Right atrium auricular region (tissue), 2 donors: Measurements from ENCODE around the gene FLNC. TPM values are rescaled to one million over a fixed set of nuclear protein-coding genes. Genes with fewer than 3 reads are reported as not detected.

ENCODE experiments used
- DNase-seq: peaks from one replicate; pipeline ENCODE4 v3.0.0-alpha.2; 2019; ENCODE audit warnings: low spot score
- H3K27ac ChIP-seq, 2 donors: fragments of 200-600 bp; sonication (generic); 1 replicate in 1 of 2; 2 replicates in 1 of 2; pipeline ENCODE4 v1.5.1; 2016 to 2019
- H3K27me3 ChIP-seq, 2 donors: fragments of 200-600 bp; sonication (generic); one replicate each; pipeline versions ENCODE4 v1.5.1 to v1.6.0; 2017 to 2019
- H3K36me3 ChIP-seq: fragments of 200-600 bp; sonication (generic); one replicate; pipeline ENCODE4 v1.5.1; 2016
- H3K4me1 ChIP-seq, 2 donors: fragments of 200-600 bp; sonication (generic); one replicate each; pipeline versions ENCODE4 v1.5.1 to v1.6.0; 2017 to 2019
- H3K4me3 ChIP-seq, 2 donors: fragments of 200-600 bp; sonication (generic); 1 replicate in 1 of 2; 2 replicates in 1 of 2; pipeline ENCODE4 v1.5.1; 2017 to 2019; ENCODE audit warnings: mild to moderate bottlenecking in 1 of 2, moderate library complexity in 1 of 2
- H3K9me3 ChIP-seq, 2 donors: fragments of 200-600 bp; sonication (generic); one replicate each; pipeline ENCODE4 v1.5.1; 2019
- total RNA-seq, 2 donors: library from RNA; depleted of rRNA; stranded (reverse); fragments of >200 nt; gene quantifications; one replicate each; pipeline ENCODE4 v1.1.0, GENCODE V29; 2016
- TF ChIP-seq, protein P1 (sequence below), 2 donors: fragments of 200-600 bp; sonication (generic); IDR thresholded peaks; one replicate each; pipeline ENCODE4 v1.5.1; 2019; ENCODE audit warnings: antibody characterized with exemption in 2 of 2

FLNC gene
- total RNA-seq, 2 donors from 2014 or later = 215 to 646 TPM

DNA sequence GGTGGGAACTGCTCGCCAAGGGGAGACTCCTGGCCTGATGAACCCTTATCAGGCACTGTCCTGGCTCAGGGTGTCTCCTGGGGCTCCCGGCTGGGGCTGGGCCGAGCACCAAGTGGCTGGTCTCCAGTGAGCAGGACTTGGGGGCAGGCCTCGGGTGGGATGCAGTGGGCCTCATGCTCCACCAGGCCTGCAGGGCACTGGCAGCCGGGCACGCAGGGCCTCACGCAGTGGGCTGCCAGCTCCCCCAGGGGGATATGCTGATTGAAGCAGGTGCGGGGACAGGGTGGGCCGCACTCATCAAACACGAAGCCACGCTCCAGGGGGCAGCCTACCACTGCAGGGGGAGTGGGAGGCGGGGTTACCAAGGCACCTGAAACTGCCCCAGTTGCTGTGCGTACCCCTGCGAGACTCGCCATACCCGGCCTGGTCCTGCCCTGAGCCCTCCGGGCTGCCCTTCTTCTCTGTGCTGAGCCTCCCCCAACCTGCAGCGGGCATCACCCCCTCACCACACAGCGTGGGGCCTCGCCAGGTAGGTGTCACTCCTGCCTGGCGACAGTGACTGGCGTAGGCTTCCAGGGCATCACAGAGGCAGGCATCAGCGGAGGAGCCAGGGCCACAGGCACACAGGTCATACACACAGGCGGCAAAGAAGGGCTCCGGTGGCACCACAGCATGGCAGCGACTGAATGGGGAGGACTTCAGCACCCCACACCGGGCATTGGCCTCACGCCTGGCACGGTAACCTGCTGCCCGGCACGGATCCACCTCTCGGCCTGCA, 47.0 kb downstream of the FLNC start:
- Histone ChIP-seq H3K4me3 (no peak overlapping the region), H3K27me3 (no peaks in the 10 kb centered on the region), H3K4me1 (peaks cover 0 to 8% of the 10 kb centered on the region in 2 donors), H3K9me3 (no peaks in the 10 kb centered on the region), H3K27ac (no peak overlapping the region), H3K36me3 (no peaks in the 10 kb centered on the region)
- TF ChIP-seq, protein P1, sequence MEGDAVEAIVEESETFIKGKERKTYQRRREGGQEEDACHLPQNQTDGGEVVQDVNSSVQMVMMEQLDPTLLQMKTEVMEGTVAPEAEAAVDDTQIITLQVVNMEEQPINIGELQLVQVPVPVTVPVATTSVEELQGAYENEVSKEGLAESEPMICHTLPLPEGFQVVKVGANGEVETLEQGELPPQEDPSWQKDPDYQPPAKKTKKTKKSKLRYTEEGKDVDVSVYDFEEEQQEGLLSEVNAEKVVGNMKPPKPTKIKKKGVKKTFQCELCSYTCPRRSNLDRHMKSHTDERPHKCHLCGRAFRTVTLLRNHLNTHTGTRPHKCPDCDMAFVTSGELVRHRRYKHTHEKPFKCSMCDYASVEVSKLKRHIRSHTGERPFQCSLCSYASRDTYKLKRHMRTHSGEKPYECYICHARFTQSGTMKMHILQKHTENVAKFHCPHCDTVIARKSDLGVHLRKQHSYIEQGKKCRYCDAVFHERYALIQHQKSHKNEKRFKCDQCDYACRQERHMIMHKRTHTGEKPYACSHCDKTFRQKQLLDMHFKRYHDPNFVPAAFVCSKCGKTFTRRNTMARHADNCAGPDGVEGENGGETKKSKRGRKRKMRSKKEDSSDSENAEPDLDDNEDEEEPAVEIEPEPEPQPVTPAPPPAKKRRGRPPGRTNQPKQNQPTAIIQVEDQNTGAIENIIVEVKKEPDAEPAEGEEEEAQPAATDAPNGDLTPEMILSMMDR (IDR thresholded peaks at IDR 0.05) = no peak
- DNase-seq = no peak

DNA sequence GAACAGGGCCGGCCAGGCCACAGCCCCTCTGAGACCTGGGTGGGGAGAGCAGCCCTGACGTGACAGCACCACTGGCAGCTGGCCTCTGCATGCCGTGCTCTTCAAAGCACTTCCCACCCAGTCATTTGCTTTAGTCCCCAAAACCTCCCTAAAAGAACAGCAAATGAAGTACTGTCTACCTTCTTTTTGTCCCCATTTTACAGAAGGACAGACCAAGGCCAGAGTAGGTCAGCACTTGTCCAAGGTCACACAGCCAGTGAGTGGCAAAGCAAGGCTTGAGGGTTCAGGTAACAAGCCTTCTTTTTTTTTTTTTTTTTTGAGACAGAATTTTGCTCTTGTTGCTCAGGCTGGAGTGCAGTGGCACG, 47.5 kb downstream of the FLNC start:
- no peak overlapping the region for H3K4me3 ChIP-seq
- H3K4me1 ChIP-seq = peaks cover 0 to 8% of the 10 kb centered on the region in 2 donors
- no peaks in the 10 kb centered on the region for H3K9me3 ChIP-seq
- TF ChIP-seq, protein P1 (IDR thresholded peaks at IDR 0.05) = no peak
- no peak overlapping the region for H3K27ac ChIP-seq
- no peaks in the 10 kb centered on the region for H3K27me3 ChIP-seq
- DNase-seq = no peak
- no peaks in the 10 kb centered on the region for H3K36me3 ChIP-seq

DNA sequence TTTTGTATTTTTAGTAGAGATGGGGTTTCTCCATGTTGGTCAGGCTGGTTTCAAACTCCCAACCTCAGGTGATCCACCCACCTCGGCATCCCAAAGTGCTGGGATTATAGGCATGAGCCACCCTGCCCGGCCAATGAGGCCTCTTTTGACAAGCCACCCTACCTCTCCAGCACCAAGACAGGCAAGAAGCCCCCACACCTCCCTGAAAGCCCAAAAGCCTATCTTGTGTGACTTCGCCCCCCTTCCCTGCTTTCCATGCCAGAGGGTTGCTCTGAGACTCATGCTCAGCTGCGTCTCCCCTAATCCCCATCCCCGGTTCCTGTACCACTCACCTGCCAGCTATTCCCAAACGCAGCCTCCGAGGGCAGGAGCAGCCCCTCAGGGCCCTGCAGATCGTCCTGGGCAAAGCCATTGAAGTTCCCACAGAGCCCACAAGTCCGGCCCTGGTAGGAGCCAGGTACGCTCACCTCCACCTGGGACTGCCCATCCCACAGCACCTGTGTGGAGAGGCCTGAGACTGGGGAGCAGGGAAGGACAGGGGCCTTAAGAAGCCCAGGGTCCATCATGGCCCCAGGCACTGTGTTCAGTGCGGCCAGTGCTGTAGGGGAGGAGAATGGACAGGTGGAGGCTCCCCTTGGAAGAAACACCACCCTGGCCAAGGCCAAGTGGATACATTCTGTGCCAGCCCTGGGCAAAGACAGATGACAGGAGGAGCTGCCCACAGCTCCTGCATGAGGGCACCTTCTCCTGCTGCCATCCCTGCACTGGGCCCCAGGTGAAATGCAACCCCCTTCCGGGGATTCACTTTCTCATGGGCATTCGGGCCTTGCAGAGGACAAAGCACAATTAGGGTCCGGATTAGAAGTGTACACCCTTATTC, 48.3 kb downstream of the FLNC start:
- TF ChIP-seq, protein P1 (IDR thresholded peaks at IDR 0.05) = no peak
- no peak for DNase-seq
- no peaks in the 10 kb centered on the region for H3K36me3 ChIP-seq
- no peak overlapping the region for H3K4me3 ChIP-seq
- H3K4me1 ChIP-seq = peaks cover 0 to 8% of the 10 kb centered on the region in 2 donors
- H3K9me3 ChIP-seq = no peaks in the 10 kb centered on the region
- no peaks in the 10 kb centered on the region for H3K27me3 ChIP-seq
- H3K27ac ChIP-seq = no peak overlapping the region

DNA sequence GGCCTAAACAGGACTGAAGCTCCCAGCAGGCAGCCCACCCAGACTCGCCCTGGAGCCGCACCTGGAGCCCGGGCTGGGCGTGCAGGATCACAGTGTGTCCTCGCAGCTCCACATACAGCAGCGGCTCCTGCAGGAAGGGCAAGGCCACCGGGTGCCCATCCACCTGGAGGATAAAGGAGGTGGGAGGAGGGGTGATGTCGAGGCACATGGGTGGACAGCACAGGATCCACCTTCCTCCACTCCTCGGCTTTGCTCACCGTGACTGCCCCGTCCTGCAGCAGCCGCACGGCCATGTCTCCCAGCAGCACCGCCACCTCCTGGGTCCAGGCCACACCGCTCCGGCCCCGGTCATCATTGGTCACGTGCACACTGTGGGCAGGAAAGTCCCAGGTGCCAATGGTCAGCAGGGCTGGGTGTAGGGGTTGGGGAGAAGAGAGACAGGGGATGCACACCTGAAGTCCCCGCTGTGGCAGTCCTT, 49.3 kb downstream of the FLNC start:
- TF ChIP-seq, protein P1 (IDR thresholded peaks at IDR 0.05) = no peak
- DNase-seq = no peak

DNA sequence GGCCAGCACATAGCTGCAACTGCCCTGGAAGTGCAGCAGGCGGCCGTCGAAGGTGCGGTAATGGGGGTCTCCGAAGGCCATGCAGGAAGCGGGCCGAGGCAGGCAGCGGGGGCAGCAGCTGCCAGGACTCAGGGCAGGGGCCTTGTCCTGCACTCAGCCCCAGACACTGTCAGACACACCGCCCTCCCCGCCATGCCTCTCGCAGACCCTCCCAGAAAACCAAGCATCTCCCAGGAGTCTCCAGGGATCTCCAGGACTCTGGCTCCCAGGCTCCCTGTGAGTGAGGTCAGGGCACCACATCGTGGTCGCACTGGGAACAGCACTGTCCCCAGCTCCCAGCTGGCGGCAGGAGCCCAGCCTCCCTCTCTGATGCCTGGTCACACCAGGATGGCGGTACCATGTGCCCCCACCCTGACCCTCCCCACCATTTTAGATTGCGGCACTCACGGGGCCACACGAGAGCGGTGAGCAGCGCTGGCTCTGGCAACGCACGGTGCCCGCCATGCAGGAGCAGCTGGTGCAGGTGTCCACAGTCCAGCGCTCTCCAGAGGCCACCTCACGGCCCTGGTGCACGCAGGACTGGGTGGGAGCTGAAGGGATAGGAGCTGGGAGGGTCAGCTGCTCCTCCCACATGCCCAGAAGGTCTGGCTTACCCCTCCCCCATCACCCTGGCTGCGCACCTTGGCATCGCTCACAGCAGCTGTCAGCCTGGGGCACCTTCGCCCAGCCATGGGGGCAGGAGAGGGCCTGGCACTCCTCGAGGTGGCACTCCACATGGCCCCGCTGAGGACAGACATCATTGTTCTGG, 49.9 kb downstream of the FLNC start:
- H3K9me3 ChIP-seq = no peaks in the 10 kb centered on the region
- no peaks in the 10 kb centered on the region for H3K27me3 ChIP-seq
- TF ChIP-seq, protein P1 (IDR thresholded peaks at IDR 0.05) = peak; percentile 37 to 92
- H3K27ac ChIP-seq = no peak overlapping the region
- H3K36me3 ChIP-seq = no peaks in the 10 kb centered on the region
- H3K4me3 ChIP-seq = no peak overlapping the region
- H3K4me1 ChIP-seq = peaks cover 0 to 10% of the 10 kb centered on the region in 2 donors
- DNase-seq = no peak

More for the DNA sequence above, 49.3 kb downstream of the FLNC start:
- H3K4me3 ChIP-seq = no peak overlapping the region
- no peaks in the 10 kb centered on the region for H3K36me3 ChIP-seq
- H3K9me3 ChIP-seq = no peaks in the 10 kb centered on the region
- H3K27ac ChIP-seq = no peak overlapping the region
- no peaks in the 10 kb centered on the region for H3K27me3 ChIP-seq
- peaks cover 0 to 10% of the 10 kb centered on the region in 2 donors for H3K4me1 ChIP-seq
